ENCODE data around the gene HLF. TPM values are rescaled to one million over a fixed set of nuclear protein-coding genes. Genes with fewer than 3 reads are reported as not detected.

HLF gene
- polyA plus RNA-seq, 1 donor, result 4.8 TPM

DNA sequence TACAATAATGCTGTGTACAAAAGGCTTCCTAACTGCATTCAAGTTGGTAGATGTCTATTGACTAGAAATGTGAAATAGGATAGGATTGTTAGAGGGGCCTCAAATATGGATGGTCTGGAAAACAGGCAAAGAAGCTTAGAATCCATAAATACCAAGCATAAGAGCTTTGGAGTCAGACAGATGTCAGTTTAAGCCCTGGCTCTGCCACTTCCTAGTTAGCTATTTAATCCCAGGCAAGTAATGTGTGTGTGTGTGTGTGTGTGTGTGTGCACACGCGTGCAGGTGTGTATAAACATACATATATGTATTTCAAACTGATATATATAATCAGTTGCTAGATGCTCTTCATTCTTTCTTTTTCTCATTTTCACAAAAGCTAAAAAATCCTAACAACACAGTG lies 90.2 kb downstream of the HLF start:
- DNase-seq, result no peak

DNA sequence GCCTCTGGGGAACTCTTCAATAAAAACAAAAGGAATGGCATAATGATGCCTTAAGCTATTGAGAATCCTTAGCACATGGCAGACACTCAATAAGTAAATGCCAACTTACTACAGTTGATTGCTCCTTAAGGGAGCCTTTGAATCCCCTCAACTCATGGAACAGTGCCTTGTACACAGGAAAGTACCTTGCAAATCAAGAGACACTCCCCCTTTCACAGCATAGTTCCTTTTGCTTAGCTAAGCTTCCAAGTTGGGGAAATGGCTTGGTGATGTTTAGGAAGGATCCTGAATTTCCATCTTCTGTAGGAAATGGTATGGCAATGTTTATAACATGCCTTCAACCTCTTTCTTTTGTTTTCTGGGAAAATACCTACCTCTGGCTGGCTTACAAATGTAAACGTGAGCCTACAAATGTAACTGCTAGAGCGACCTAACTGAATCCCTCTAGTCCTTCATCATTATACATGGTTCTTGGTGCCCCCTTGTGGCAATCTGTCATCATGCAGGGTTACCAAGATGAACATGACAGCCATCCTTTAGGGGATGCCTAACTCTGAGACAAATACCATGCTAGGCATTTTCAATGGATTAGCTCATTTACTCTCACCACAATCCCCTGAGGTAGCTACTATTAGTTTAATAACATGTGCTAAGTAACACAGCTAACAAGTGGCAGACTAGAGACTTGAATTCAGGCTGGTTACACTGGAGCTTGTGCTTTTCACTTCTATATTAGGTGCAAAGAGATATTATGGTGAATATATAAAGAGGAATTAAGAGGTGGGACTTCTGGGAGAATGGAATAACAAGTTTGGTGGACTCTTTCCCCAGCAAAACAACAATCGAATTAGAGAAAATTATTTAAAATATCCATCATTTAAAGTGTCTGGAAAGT lies 91.9 kb downstream of the HLF start:
- DNase-seq, result peak; percentile 53

- no peak for DNase-seq
These were observed 96.2 kb downstream of the HLF start for GRCh38 chr17:55360971-55361370.

DNA sequence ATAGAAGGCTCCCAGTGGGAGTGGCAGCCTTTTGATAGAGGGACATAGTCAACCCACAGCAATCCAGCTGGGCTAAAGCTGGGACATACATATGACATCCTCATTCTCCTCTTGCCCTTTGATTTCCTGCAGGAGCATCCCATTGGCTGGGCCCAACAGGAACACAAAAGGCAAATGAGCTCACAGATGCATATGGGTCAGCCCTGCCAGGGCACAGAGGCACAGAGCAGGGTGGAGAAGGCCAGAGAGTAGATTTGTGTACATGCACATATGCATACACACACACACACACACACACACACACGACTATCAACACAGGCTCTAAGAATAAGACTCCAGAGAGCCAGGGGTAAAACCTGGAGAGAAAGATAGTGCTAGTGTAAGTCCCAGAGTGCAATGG lies 98.3 kb downstream of the HLF start:
- no peak for DNase-seq

DNA sequence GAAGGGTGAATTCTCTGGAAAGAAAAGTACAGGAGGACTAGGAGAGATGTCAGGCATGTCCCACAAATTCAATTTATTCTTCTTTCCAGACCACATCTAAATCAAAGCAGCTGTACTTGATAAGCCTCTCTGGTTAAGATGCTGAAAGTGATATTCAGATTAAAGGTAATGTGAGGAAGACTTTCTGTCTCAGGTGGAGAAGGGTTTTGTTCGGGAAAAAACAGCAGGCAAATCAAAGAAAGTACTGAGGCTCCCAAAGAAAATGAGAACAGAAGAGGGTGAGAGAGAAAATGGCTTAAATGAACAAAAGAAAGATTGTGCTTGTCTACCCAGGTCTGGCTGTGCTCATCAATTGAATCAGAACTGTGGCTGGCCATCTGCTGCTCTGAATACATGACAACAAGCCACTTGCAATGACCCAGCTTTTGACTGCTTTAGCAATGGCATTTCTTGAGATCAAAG lies 101.3 kb downstream of the HLF start:
- DNase-seq, result no peak

DNA sequence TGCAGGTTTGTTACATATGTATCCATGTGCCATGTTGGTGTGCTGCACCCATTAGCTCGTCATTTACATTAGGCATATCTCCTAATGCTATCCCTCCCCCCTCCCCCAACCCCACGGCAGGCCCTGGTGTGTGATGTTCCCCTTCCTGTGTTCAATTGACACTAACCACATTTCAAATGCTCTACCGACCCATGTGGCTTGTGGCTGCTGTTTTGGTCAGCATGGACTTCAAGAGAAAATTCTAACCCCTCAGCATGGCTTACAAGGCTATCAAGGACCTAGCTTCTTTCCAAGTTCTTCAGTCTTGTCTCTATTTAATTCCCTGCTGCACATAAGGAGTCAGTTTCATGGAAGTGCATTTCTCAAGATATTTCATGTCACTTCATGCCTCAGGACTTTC lies 103.9 kb downstream of the HLF start:
- DNase-seq, result no peak

Other genes starting within 250 kb of the HLF start
- 27.7 TPM for gene MMD, start 156.9 kb downstream of the HLF start, polyA plus RNA-seq (ENCODE audit: insufficient read length)
- 0.05 TPM for gene SMIM36, start 246.5 kb downstream of the HLF start, polyA plus RNA-seq (ENCODE audit: insufficient read length)

Measured in left kidney (tissue), 2 donors.